ENCODE data around the gene OR13C8. TPM values are rescaled to one million over a fixed set of nuclear protein-coding genes. Genes with fewer than 3 reads are reported as not detected.

The OR13C8 gene
- total RNA-seq, 1 donor from 2014 or later = not detected

- DNase-seq (ENCODE audit: extremely low spot score, unreplicated experiment) = no peak
- H3K9me3 Mint-ChIP-seq (ENCODE audit: unreplicated experiment) = no peaks in the 10 kb centered on the region
- no peak overlapping the region for H3K27ac Mint-ChIP-seq (ENCODE audit: unreplicated experiment)
- no peak overlapping the region for H3K4me3 Mint-ChIP-seq (ENCODE audit: unreplicated experiment)
- peaks cover 11% of the 10 kb centered on the region for H3K27me3 Mint-ChIP-seq (ENCODE audit: unreplicated experiment)
- no peak for TF ChIP-seq CTCF (IDR thresholded peaks at IDR 0.05)
- H3K4me1 Mint-ChIP-seq (ENCODE audit: unreplicated experiment) = no peaks in the 10 kb centered on the region
- no peaks in the 10 kb centered on the region for H3K36me3 Mint-ChIP-seq (ENCODE audit: unreplicated experiment)
These were observed 24.3 kb upstream of the OR13C8 start for GRCh38 chr9:104544644-104545043.

GRCh38 chr9:104553261-104553660, 15.7 kb upstream of the OR13C8 start:
- no peaks in the 10 kb centered on the region for H3K4me1 Mint-ChIP-seq (ENCODE audit: unreplicated experiment)
- H3K4me3 Mint-ChIP-seq (ENCODE audit: unreplicated experiment) = no peak overlapping the region
- TF ChIP-seq CTCF (IDR thresholded peaks at IDR 0.05) = no peak
- no peaks in the 10 kb centered on the region for H3K27me3 Mint-ChIP-seq (ENCODE audit: unreplicated experiment)
- H3K36me3 Mint-ChIP-seq (ENCODE audit: unreplicated experiment) = no peaks in the 10 kb centered on the region
- H3K27ac Mint-ChIP-seq (ENCODE audit: unreplicated experiment) = no peak overlapping the region
- no peaks in the 10 kb centered on the region for H3K9me3 Mint-ChIP-seq (ENCODE audit: unreplicated experiment)
- DNase-seq (ENCODE audit: extremely low spot score, unreplicated experiment) = no peak

- no peak for TF ChIP-seq CTCF (IDR thresholded peaks at IDR 0.05)
- Mint-ChIP-seq H3K36me3 (ENCODE audit: unreplicated experiment) (no peaks in the 10 kb centered on the region), H3K27me3 (ENCODE audit: unreplicated experiment) (no peaks in the 10 kb centered on the region), H3K4me3 (ENCODE audit: unreplicated experiment) (no peak overlapping the region), H3K27ac (ENCODE audit: unreplicated experiment) (no peak overlapping the region), H3K4me1 (ENCODE audit: unreplicated experiment) (no peaks in the 10 kb centered on the region), H3K9me3 (ENCODE audit: unreplicated experiment) (peaks cover 5% of the 10 kb centered on the region)
- no peak for DNase-seq (ENCODE audit: extremely low spot score, unreplicated experiment)
These were observed 13.4 kb upstream of the OR13C8 start for GRCh38 chr9:104555521-104555920.

- Mint-ChIP-seq H3K27me3 (ENCODE audit: unreplicated experiment) (peaks cover 2% of the 10 kb centered on the region), H3K27ac (ENCODE audit: unreplicated experiment) (no peak overlapping the region), H3K36me3 (ENCODE audit: unreplicated experiment) (no peaks in the 10 kb centered on the region), H3K9me3 (ENCODE audit: unreplicated experiment) (peaks cover 5% of the 10 kb centered on the region), H3K4me1 (ENCODE audit: unreplicated experiment) (no peaks in the 10 kb centered on the region), H3K4me3 (ENCODE audit: unreplicated experiment) (no peak overlapping the region)
- DNase-seq (ENCODE audit: extremely low spot score, unreplicated experiment) = no peak
- no peak for TF ChIP-seq CTCF (IDR thresholded peaks at IDR 0.05)
These were observed 11.9 kb upstream of the OR13C8 start for GRCh38 chr9:104556830-104557634.

GRCh38 chr9:104564358-104564757, 4.6 kb upstream of the OR13C8 start:
- peaks cover 9% of the 10 kb centered on the region for H3K27me3 Mint-ChIP-seq (ENCODE audit: unreplicated experiment)
- no peak overlapping the region for H3K4me3 Mint-ChIP-seq (ENCODE audit: unreplicated experiment)
- no peak overlapping the region for H3K27ac Mint-ChIP-seq (ENCODE audit: unreplicated experiment)
- peaks cover under 1% of the 10 kb centered on the region for H3K9me3 Mint-ChIP-seq (ENCODE audit: unreplicated experiment)
- H3K4me1 Mint-ChIP-seq (ENCODE audit: unreplicated experiment) = no peaks in the 10 kb centered on the region
- DNase-seq (ENCODE audit: extremely low spot score, unreplicated experiment) = no peak
- no peak for TF ChIP-seq CTCF (IDR thresholded peaks at IDR 0.05)
- H3K36me3 Mint-ChIP-seq (ENCODE audit: unreplicated experiment) = no peaks in the 10 kb centered on the region

All from osteocyte (in vitro differentiated cells).